H1 (cell line): ENCODE measurements around the gene PPARGC1A. TPM values are rescaled to one million over a fixed set of nuclear protein-coding genes. Genes with fewer than 3 reads are reported as not detected.

Source experiments
- CTCF ChIA-PET: fragments of 300-600 bp; sonication (Branson Sonifier 250); formaldehyde crosslinking; loops from one replicate; lab custom pipeline; 2021; ENCODE audit not compliant: partially characterized antibody; lab: Charles Lee
- POLR2A ChIA-PET: fragments of 300-600 bp; sonication (Branson Sonifier 250); formaldehyde crosslinking; loops from one replicate; lab custom pipeline; 2021; ENCODE audit warnings: inconsistent platforms; ENCODE audit not compliant: partially characterized antibody; lab: Charles Lee
- DNase-seq, 2 experiments: peaks; one replicate each; pipeline versions ENCODE4 v3.0.0 to v3.0.0-alpha.2; 2010 to 2022; ENCODE audit warnings: low spot score in 2 of 2, low read depth in 1 of 2, mixed read lengths in 1 of 2
- FAIRE-seq: peaks from 2 replicates; lab custom pipeline; 2011; peaks lifted over from hg19 to GRCh38; lab: Jason Lieb, UNC
- H2AFZ ChIP-seq: 2 replicates; pipeline ENCODE4 v1.8.1; 2012; ENCODE audit warnings: low read length, inconsistent platforms
- H2AK5ac ChIP-seq: 2 replicates; pipeline ENCODE4 v1.6.1; 2013; ENCODE audit warnings: low read depth, low read length
- H2BK120ac ChIP-seq: replicated peaks from 2 replicates; pipeline ENCODE3; 2013; ENCODE audit warnings: low read depth, low read length, inconsistent platforms
- H2BK12ac ChIP-seq: 2 replicates; pipeline ENCODE4 v1.6.1; 2013; ENCODE audit warnings: low read depth, low read length
- H2BK15ac ChIP-seq: 2 replicates; pipeline ENCODE4 v1.6.1; 2013; ENCODE audit warnings: low read length
- H2BK20ac ChIP-seq: 2 replicates; pipeline ENCODE4 v1.6.1; 2013; ENCODE audit warnings: low read length
- H2BK5ac ChIP-seq: 2 replicates; pipeline ENCODE4 v1.6.1; 2013; ENCODE audit warnings: low read depth, low read length
- H3K14ac ChIP-seq: 2 replicates; pipeline ENCODE4 v1.6.1; 2013; ENCODE audit warnings: inconsistent platforms; ENCODE audit not compliant: insufficient read length
- H3K18ac ChIP-seq: 2 replicates; pipeline ENCODE4 v1.6.1; 2013; ENCODE audit warnings: low read length; ENCODE audit errors: extremely low read depth
- H3K23ac ChIP-seq: 2 replicates; pipeline ENCODE4 v1.6.1; 2013; ENCODE audit warnings: inconsistent platforms; ENCODE audit not compliant: insufficient read length
- H3K23me2 ChIP-seq: 2 replicates; pipeline ENCODE4 v1.6.1; 2013; ENCODE audit warnings: low read depth, low read length
- H3K27ac ChIP-seq: 2 replicates; pipeline ENCODE4 v1.6.1; 2011; ENCODE audit warnings: low read depth, low read length, inconsistent platforms
- H3K27me3 ChIP-seq, 4 experiments: replicated peaks in 1 of 4; 1 replicate in 1 of 4; 2 replicates in 3 of 4; pipeline versions ENCODE4 v1.6.1 to v1.8.1; 2011 to 2013; ENCODE audit warnings: low read length in 3 of 4, mild to moderate bottlenecking in 3 of 4, inconsistent platforms in 2 of 4, mixed read lengths in 2 of 4, moderate library complexity in 1 of 4; ENCODE audit not compliant: control insufficient read depth in 3 of 4, insufficient read depth in 3 of 4; ENCODE audit errors: extremely low read depth in 1 of 4
- H3K36me3 ChIP-seq, 4 experiments: 2 replicates each; pipeline versions ENCODE4 v1.6.1 to v1.8.1; 2011 to 2013; ENCODE audit warnings: mild to moderate bottlenecking in 4 of 4, low read length in 3 of 4, moderate library complexity in 2 of 4, control low read depth in 1 of 4, inconsistent platforms in 1 of 4; ENCODE audit not compliant: insufficient read depth in 4 of 4, control insufficient read depth in 2 of 4
- H3K4ac ChIP-seq: replicated peaks from 2 replicates; pipeline ENCODE3; 2013; ENCODE audit warnings: low read length, low read depth, mixed read lengths, inconsistent platforms; ENCODE audit not compliant: insufficient read length
- H3K4me1 ChIP-seq, 4 experiments: replicated peaks in 1 of 4; 1 replicate in 1 of 4; 2 replicates in 3 of 4; pipeline versions ENCODE4 v1.6.1 to v1.8.1; 2011 to 2013; ENCODE audit warnings: low read length in 3 of 4, inconsistent platforms in 2 of 4, mixed read lengths in 1 of 4; ENCODE audit not compliant: insufficient read depth in 4 of 4, control insufficient read depth in 3 of 4
- H3K4me2 ChIP-seq, 2 experiments: 2 replicates each; pipeline versions ENCODE4 v1.6.1 to v1.8.1; 2011 to 2013; ENCODE audit warnings: low read depth in 2 of 2, low read length in 2 of 2, control low read depth in 1 of 2, inconsistent platforms in 1 of 2, mild to moderate bottlenecking in 1 of 2; ENCODE audit not compliant: insufficient read depth in 1 of 2
- H3K4me3 ChIP-seq, 4 experiments: fragments of 200-600, 300-600 bp in 1 of 4; sonication (generic), shearing (Covaris generic), sonication (Bioruptor Twin) in 1 of 4; 2 replicates each; pipeline versions ENCODE4 v1.5.1 to v1.8.1; 2011 to 2016; ENCODE audit warnings: low read length in 4 of 4, low read depth in 3 of 4, control low read depth in 2 of 4, inconsistent platforms in 2 of 4, mild to moderate bottlenecking in 2 of 4, mixed read lengths in 1 of 4, moderate library complexity in 1 of 4; ENCODE audit not compliant: insufficient read depth in 2 of 4; ENCODE audit errors: extremely low read depth in 1 of 4
- H3K56ac ChIP-seq: replicated peaks from 2 replicates; pipeline ENCODE3; 2013; ENCODE audit warnings: low read depth, mild to moderate bottlenecking, mixed read lengths, low read length, inconsistent platforms; ENCODE audit not compliant: insufficient read length
- H3K79me1 ChIP-seq: 2 replicates; pipeline ENCODE4 v1.6.1; 2013; ENCODE audit warnings: low read depth, low read length, control low read depth
- H3K79me2 ChIP-seq, 2 experiments: 2 replicates each; pipeline versions ENCODE4 v1.6.1 to v1.8.1; 2012 to 2013; ENCODE audit warnings: low read length in 2 of 2, mild to moderate bottlenecking in 2 of 2, inconsistent platforms in 1 of 2; ENCODE audit not compliant: insufficient read depth in 2 of 2, control insufficient read depth in 1 of 2
- H3K9ac ChIP-seq, 4 experiments: replicated peaks in 1 of 4; 1 replicate in 1 of 4; 2 replicates in 3 of 4; pipeline versions ENCODE4 v1.6.1 to v1.8.1; 2011 to 2013; ENCODE audit warnings: low read depth in 3 of 4, low read length in 3 of 4, control low read depth in 2 of 4, mild to moderate bottlenecking in 2 of 4, moderate library complexity in 2 of 4, inconsistent platforms in 1 of 4; ENCODE audit errors: extremely low read depth in 1 of 4
- H3K9me3 ChIP-seq, 2 experiments: 2 replicates each; pipeline versions ENCODE4 v1.6.1 to v1.8.1; 2012 to 2013; ENCODE audit warnings: mild to moderate bottlenecking in 2 of 2, moderate library complexity in 2 of 2, control low read depth in 1 of 2, inconsistent platforms in 1 of 2, low read depth in 1 of 2, low read length in 1 of 2, mixed read lengths in 1 of 2; ENCODE audit not compliant: insufficient read depth in 2 of 2
- H4K20me1 ChIP-seq, 2 experiments: replicated peaks in 1 of 2; 2 replicates each; pipeline versions ENCODE3 to v1.8.1; 2011 to 2013; ENCODE audit warnings: inconsistent platforms in 2 of 2, low read length in 2 of 2, mild to moderate bottlenecking in 1 of 2; ENCODE audit not compliant: insufficient read depth in 2 of 2, control insufficient read depth in 1 of 2
- H4K5ac ChIP-seq: 2 replicates; pipeline ENCODE4 v1.6.1; 2013; ENCODE audit warnings: low read length, low read depth, mixed read lengths, inconsistent platforms; ENCODE audit not compliant: insufficient read length
- H4K8ac ChIP-seq: 2 replicates; pipeline ENCODE4 v1.8.0; 2013; ENCODE audit warnings: mild to moderate bottlenecking, moderate library complexity, low read length, inconsistent platforms; ENCODE audit not compliant: insufficient read depth; ENCODE audit errors: extremely low read depth
- H4K91ac ChIP-seq: replicated peaks from 2 replicates; pipeline ENCODE3; 2013; ENCODE audit warnings: low read length, mixed read lengths, inconsistent platforms; ENCODE audit not compliant: insufficient read length
- CHD2 ChIP-seq: IDR thresholded peaks from 2 replicates; pipeline ENCODE4 v1.6.1; 2012; ENCODE audit warnings: low read length, improper control_type of control experiment
- FOSL1 ChIP-seq: IDR thresholded peaks from 2 replicates; pipeline ENCODE4 v1.6.1; 2011; ENCODE audit warnings: mild to moderate bottlenecking, low read depth, low read length, moderate library complexity; ENCODE audit not compliant: insufficient read depth
- GTF2F1 ChIP-seq: IDR thresholded peaks from 2 replicates; pipeline ENCODE4 v1.6.1; 2012; ENCODE audit warnings: low read depth, low read length, improper control_type of control experiment, borderline replicate concordance
- HDAC6 ChIP-seq: IDR thresholded peaks from one replicate; pipeline ENCODE4 v1.7.1; 2012; ENCODE audit warnings: low read depth, mild to moderate bottlenecking, inconsistent platforms, low read length, moderate library complexity
- PHF8 ChIP-seq: fragments of 200-600 bp; sonication (generic); conservative IDR thresholded peaks from 2 replicates; pipeline ENCODE4 v1.7.1; 2012; ENCODE audit warnings: low read depth, mild to moderate bottlenecking, inconsistent platforms, low read length, moderate library complexity
- SAP30 ChIP-seq: fragments of 300-600 bp; sonication (generic); IDR thresholded peaks from 2 replicates; pipeline ENCODE4 v1.7.1; 2012; ENCODE audit warnings: low read length, moderate library complexity, mild to moderate bottlenecking, inconsistent platforms; ENCODE audit not compliant: insufficient read depth, insufficient replicate concordance
- WGBS, 2 experiments: shearing (Covaris generic) in 1 of 2; methylation state at CpG; one replicate each; pipeline versions ENCODE4 v1.1.6 to v1.1.7; 2013 to 2015; ENCODE audit warnings: low lambda C conversion rate in 2 of 2, mixed read lengths in 2 of 2, inconsistent platforms in 1 of 2, low coverage in 1 of 2, missing lambda C conversion rate in 1 of 2; ENCODE audit not compliant: insufficient replicate concordance in 2 of 2, insufficient coverage in 1 of 2, insufficient read length in 1 of 2; ENCODE audit errors: extremely low coverage in 1 of 2, missing lambda C conversion rate in 1 of 2; 5-methylcytosine and 5-hydroxymethylcytosine counted together
- polyA plus RNA-seq, 7 experiments: library from polyadenylated mRNA; depleted of rRNA in 3 of 7; stranded (reverse) in 5 of 7; unstranded in 2 of 7; fragments of >200 nt in 5 of 7; fragments of 200-250 nt in 2 of 7; gene quantifications; 1 replicate in 5 of 7; 2 replicates in 1 of 7; 4 replicates in 1 of 7; pipeline versions ENCODE4 v1.2.1 to v1.2.3, GENCODE V29; 2011 to 2013; ENCODE audit warnings: missing spikeins in 2 of 7, mixed read lengths in 2 of 7
- total RNA-seq: library from RNA; stranded (reverse); fragmentation: NEBNext Ultra II Directional; extraction: Animal tissue kit (Norgen Biotek cat#: 25700); gene quantifications from 2 replicates; pipeline ENCODE4 v1.2.1, GENCODE V29; 2021

PPARGC1A gene
- total and polyA plus RNA-seq, 2 of the 8 experiments (the other 6 are each of a cell fraction or from before 2014, with no cell fraction given) = 0.54 to 1.4 TPM

DNA sequence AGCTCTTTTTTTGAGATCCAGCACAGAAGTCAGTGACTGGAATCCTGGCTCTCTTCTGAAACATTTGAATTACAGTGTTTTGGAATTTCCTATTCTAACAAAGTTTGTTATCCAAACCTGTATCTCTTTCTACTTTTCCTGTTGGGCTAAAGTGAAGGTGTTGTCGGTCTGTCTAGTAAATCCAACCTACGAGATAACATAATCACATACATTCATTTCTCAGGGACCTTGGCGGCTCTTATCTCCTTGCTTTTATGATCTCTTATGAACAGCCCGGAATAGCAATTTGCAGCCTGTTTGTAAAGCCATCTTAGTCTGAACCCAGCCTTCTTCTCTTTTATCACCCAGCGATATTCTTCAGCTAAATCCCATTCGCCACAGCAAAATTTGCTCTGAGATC lies 14.5 kb downstream of the PPARGC1A start:
- Histone ChIP-seq H2AK5ac (no peak overlapping the region), H3K4ac (no peak overlapping the region), H4K5ac (no peak overlapping the region), H3K4me2 (no peak overlapping the region), H3K23ac (no peak overlapping the region), H3K9me3 (no peaks in the 10 kb centered on the region), H3K27ac (no peak overlapping the region), H2BK5ac (no peak overlapping the region), H4K8ac (no peak overlapping the region), H3K23me2 (no peaks in the 10 kb centered on the region), H3K79me2 (no peaks in the 10 kb centered on the region), H3K14ac (no peak overlapping the region), H3K9ac (no peak overlapping the region), H2BK20ac (no peak overlapping the region), H2AFZ (no peak overlapping the region), H2BK120ac (no peak overlapping the region), H2BK12ac (no peak overlapping the region), H3K79me1 (no peaks in the 10 kb centered on the region), H3K4me1 (peaks cover 0 to 7% (median 6%) of the 10 kb centered on the region in 4 experiments; a peak in 5 of 7 replicates), H3K4me3 (no peak overlapping the region), H2BK15ac (no peak overlapping the region), H3K56ac (no peak overlapping the region), H3K18ac (no peak overlapping the region), H3K27me3 (no peaks in the 10 kb centered on the region), H3K36me3 (no peaks in the 10 kb centered on the region), H4K20me1 (no peaks in the 10 kb centered on the region), H4K91ac (no peak overlapping the region)
- DNase-seq (no peak), FAIRE-seq (no peak)
- ChIA-PET POLR2A (no interaction called here), CTCF (interaction anchor here (0.7 to 1.8 kb wide), 5 partner anchors 9 to 300 kb away, joined by 3 to 8 read pairs (median 4); partner anchors contain the start of gene PPARGC1A)
- WGBS, 2 experiments = 91% methylated on average over 6 of the region's 6 CpGs; no CpG with 5 or more reads in 1 of the 2 experiments
- TF ChIP-seq CHD2 (no peak), FOSL1 (no peak), SAP30 (no peak), HDAC6 (no peak), PHF8 (no peak), GTF2F1 (no peak)
